VCaP (cell line): ENCODE measurements around the gene UBE2L3.
A peak's percentile ranks its signal among the peaks of the same experiment; 100 is the strongest.

ENCODE experiments used
- H3K27ac ChIP-seq: fragments of 450-650 bp; 2 replicates; pipeline ENCODE4 v1.5.1; 2017
- CTCF ChIP-seq: fragments of 450-650 bp; conservative IDR thresholded peaks from 2 replicates; pipeline ENCODE4 v1.5.1; 2017; ENCODE audit warnings: mild to moderate bottlenecking, moderate library complexity

UBE2L3 gene

GRCh38 chr22:21650823-21651520, 83.5 kb downstream of the UBE2L3 start:
- TF ChIP-seq CTCF, result no peak
- peak overlapping the region; percentile 68; the same call in 1 of the 2 replicates for H3K27ac ChIP-seq

GRCh38 chr22:21651521-21652009, 84.1 kb downstream of the UBE2L3 start:
- H3K27ac ChIP-seq, result peak overlapping the region; percentile 68; the same call in 1 of the 2 replicates
- TF ChIP-seq CTCF, result no peak

GRCh38 chr22:21652010-21652546, 84.6 kb downstream of the UBE2L3 start:
- no peak for TF ChIP-seq CTCF
- H3K27ac ChIP-seq, result peak overlapping the region; percentile 68; the same call in 1 of the 2 replicates

- H3K27ac ChIP-seq, result peak overlapping the region; percentile 68; the same call in 1 of the 2 replicates
- no peak for TF ChIP-seq CTCF
Measured at GRCh38 chr22:21652547-21653545, 85.3 kb downstream of the UBE2L3 start.

GRCh38 chr22:21657020-21657359, 89.5 kb downstream of the UBE2L3 start:
- H3K27ac ChIP-seq, result peak overlapping the region; percentile 80
- no peak for TF ChIP-seq CTCF

GRCh38 chr22:21657360-21658032, 90.0 kb downstream of the UBE2L3 start:
- TF ChIP-seq CTCF, result peak; percentile 56
- H3K27ac ChIP-seq, result peak overlapping the region; percentile 80
